OCI-LY7 (cell line): ENCODE results near the gene NOCT.

ENCODE experiments used
- EZH2phosphoT487 ChIP-seq: fragments of 200-600 bp; sonication (generic); IDR thresholded peaks from 2 replicates; pipeline ENCODE4 v1.6.1; 2018; ENCODE audit warnings: low read depth, borderline replicate concordance, mild to moderate bottlenecking, mixed run types, antibody characterized with exemption, low read length, moderate library complexity, mixed read lengths
- TF ChIP-seq, protein P1 (sequence below): fragments of 200-600 bp; sonication (generic); conservative IDR thresholded peaks from 2 replicates; pipeline ENCODE4 v1.5.1; 2014; ENCODE audit warnings: mild to moderate bottlenecking, antibody characterized with exemption, low read length, moderate library complexity, mixed read lengths

DNA sequence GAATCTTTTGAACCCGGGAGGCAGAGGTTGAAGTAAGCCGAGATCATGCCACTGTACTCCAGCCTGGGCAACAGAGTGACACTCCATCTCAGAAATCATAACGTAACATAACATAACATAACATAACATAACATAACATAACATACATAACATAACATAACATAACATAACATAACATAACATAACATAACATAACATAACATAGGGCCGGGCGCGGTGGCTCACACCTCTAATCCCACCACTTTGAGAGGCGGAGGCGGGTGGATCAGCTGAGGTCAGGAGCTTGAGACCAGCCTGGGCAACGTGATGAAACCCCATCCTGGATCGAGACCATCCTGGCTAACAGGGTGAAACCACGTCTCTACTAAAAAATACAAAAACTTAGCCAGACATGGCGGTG is 76.7 kb downstream of the NOCT start:
- TF ChIP-seq, protein P1, sequence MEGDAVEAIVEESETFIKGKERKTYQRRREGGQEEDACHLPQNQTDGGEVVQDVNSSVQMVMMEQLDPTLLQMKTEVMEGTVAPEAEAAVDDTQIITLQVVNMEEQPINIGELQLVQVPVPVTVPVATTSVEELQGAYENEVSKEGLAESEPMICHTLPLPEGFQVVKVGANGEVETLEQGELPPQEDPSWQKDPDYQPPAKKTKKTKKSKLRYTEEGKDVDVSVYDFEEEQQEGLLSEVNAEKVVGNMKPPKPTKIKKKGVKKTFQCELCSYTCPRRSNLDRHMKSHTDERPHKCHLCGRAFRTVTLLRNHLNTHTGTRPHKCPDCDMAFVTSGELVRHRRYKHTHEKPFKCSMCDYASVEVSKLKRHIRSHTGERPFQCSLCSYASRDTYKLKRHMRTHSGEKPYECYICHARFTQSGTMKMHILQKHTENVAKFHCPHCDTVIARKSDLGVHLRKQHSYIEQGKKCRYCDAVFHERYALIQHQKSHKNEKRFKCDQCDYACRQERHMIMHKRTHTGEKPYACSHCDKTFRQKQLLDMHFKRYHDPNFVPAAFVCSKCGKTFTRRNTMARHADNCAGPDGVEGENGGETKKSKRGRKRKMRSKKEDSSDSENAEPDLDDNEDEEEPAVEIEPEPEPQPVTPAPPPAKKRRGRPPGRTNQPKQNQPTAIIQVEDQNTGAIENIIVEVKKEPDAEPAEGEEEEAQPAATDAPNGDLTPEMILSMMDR, result no peak
- no peak for TF ChIP-seq EZH2phosphoT487
